Bronchial epithelial cell (primary cell): ENCODE measurements around the gene VAV3. TPM values are rescaled to one million over a fixed set of nuclear protein-coding genes. Genes with fewer than 3 reads are reported as not detected.

Experiments used
- DNase-seq: peaks from one replicate; pipeline ENCODE4 v3.0.0-alpha.2; 2010; ENCODE audit warnings: low read depth
- FAIRE-seq: peaks from 2 replicates; lab custom pipeline; 2011; peaks lifted over from hg19 to GRCh38; lab: Jason Lieb, UNC
- H3K27me3 ChIP-seq: 2 replicates; pipeline ENCODE4 v1.5.1; 2011; ENCODE audit warnings: low read length; ENCODE audit not compliant: control insufficient read depth, insufficient read depth
- H3K36me3 ChIP-seq: 2 replicates; pipeline ENCODE4 v1.5.1; 2011; ENCODE audit warnings: low read length; ENCODE audit not compliant: control insufficient read depth, insufficient read depth
- H3K4me3 ChIP-seq: 2 replicates; pipeline ENCODE4 v1.5.1; 2011; ENCODE audit warnings: mild to moderate bottlenecking, low read depth, low read length, control low read depth
- total RNA-seq: library from RNA; depleted of rRNA; stranded (reverse); fragments of >200 nt; gene quantifications from 2 replicates; pipeline ENCODE4 v1.2.1, GENCODE V29; 2014
- TF ChIP-seq, protein P1 (sequence below): IDR thresholded peaks from 2 replicates; pipeline ENCODE4 v1.5.1; 2011; ENCODE audit warnings: mild to moderate bottlenecking, moderate library complexity, low read length, control low read depth, inconsistent platforms; ENCODE audit not compliant: insufficient read depth, severe bottlenecking

VAV3 gene
- total RNA-seq, 1 donor from 2014 or later, result 10.5 TPM

GRCh38 chr1:107649023-107649422 lies 316.0 kb downstream of the VAV3 start:
- FAIRE-seq (peak; percentile 66), DNase-seq (no peak)
- Histone ChIP-seq H3K4me3 (no peak overlapping the region), H3K36me3 (no peaks in the 10 kb centered on the region), H3K27me3 (no peaks in the 10 kb centered on the region)
- TF ChIP-seq, protein P1, sequence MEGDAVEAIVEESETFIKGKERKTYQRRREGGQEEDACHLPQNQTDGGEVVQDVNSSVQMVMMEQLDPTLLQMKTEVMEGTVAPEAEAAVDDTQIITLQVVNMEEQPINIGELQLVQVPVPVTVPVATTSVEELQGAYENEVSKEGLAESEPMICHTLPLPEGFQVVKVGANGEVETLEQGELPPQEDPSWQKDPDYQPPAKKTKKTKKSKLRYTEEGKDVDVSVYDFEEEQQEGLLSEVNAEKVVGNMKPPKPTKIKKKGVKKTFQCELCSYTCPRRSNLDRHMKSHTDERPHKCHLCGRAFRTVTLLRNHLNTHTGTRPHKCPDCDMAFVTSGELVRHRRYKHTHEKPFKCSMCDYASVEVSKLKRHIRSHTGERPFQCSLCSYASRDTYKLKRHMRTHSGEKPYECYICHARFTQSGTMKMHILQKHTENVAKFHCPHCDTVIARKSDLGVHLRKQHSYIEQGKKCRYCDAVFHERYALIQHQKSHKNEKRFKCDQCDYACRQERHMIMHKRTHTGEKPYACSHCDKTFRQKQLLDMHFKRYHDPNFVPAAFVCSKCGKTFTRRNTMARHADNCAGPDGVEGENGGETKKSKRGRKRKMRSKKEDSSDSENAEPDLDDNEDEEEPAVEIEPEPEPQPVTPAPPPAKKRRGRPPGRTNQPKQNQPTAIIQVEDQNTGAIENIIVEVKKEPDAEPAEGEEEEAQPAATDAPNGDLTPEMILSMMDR, result no peak

DNA sequence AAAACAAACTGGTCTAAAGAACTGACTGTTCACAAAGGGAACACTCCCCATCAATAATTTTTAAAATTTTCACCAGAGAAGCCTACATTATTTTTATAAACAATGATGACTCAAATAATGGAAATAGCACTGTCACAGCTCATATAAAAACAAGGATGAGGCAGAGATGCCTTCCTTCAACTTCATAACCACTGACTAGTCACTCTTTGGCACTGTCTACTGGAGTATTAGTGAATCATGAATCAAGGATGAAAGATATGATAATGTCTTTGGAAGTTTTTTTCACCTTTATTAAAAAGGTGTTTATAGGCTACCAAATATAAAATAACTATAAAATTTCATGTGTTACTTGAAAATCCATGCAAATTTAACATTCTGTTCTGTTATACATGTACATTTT lies 316.9 kb downstream of the VAV3 start:
- Histone ChIP-seq H3K4me3 (no peak overlapping the region), H3K36me3 (no peaks in the 10 kb centered on the region), H3K27me3 (no peaks in the 10 kb centered on the region)
- DNase-seq (peak; percentile 93), FAIRE-seq (no peak)
- TF ChIP-seq, protein P1, result no peak

- no peaks in the 10 kb centered on the region for H3K36me3 ChIP-seq
- no peak overlapping the region for H3K4me3 ChIP-seq
- no peaks in the 10 kb centered on the region for H3K27me3 ChIP-seq
- DNase-seq (no peak), FAIRE-seq (no peak)
- TF ChIP-seq, protein P1, result no peak
These were observed 318.0 kb downstream of the VAV3 start for GRCh38 chr1:107647012-107647411.

- DNase-seq (no peak), FAIRE-seq (no peak)
- TF ChIP-seq, protein P1, result no peak
These were observed 321.2 kb downstream of the VAV3 start for GRCh38 chr1:107643766-107644165.

DNA sequence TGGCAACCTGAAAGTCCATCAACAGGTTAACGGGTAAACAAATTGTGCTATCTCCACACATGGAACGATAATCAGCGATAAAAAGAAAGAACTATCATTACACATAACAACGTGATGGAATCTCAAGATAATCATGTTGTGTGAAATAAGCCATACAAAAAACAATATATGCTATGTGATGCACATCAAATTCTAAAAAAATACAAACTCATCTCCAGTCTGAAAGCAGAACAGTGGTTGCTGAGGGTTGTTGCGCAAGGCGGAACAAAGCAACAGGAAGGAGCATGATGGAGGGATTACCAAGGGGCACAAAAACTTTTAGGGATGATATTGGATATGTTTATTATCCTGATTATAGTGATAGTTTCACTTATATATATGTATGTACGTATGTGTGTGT lies 324.8 kb downstream of the VAV3 start:
- TF ChIP-seq, protein P1, result no peak
- FAIRE-seq (no peak), DNase-seq (no peak)
- Histone ChIP-seq H3K36me3 (no peaks in the 10 kb centered on the region), H3K27me3 (no peaks in the 10 kb centered on the region), H3K4me3 (no peak overlapping the region)

More at GRCh38 chr1:107643766-107644165, 321.2 kb downstream of the VAV3 start:
- H3K4me3 ChIP-seq, result no peak overlapping the region
- H3K27me3 ChIP-seq, result no peaks in the 10 kb centered on the region
- no peaks in the 10 kb centered on the region for H3K36me3 ChIP-seq

DNA sequence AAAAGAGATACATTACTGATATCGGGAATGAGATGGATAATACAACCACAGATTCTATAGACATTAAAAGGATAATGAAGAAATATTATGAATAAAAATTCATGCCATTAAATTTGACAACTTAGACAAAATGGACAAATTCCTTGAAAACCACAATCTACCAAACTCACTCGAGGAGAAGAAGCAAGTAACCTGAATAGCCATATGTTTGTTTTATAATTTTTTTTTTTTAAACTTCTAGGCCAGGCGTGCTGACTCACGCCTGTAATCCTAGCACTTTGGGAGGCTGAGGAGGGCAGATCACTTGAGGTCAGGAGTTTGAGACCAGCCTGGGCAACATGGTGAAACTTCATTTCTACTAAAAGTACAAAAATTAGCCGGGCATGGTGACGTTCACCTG lies 327.9 kb downstream of the VAV3 start:
- DNase-seq (no peak), FAIRE-seq (no peak)
- no peak overlapping the region for H3K4me3 ChIP-seq
- TF ChIP-seq, protein P1, result no peak
- H3K27me3 ChIP-seq, result no peaks in the 10 kb centered on the region
- H3K36me3 ChIP-seq, result no peaks in the 10 kb centered on the region
